Panc1 (cell line): ENCODE data around the gene CD40LG.

ENCODE experiments used
- POLR2AphosphoS5 ChIP-seq: IDR thresholded peaks from 2 replicates; pipeline ENCODE4 v1.6.1; 2012; ENCODE audit warnings: mild to moderate bottlenecking, low read depth, low read length, moderate library complexity
- REST ChIP-seq, 2 experiments: IDR thresholded peaks; 2 replicates each; pipeline ENCODE4 v1.6.1; 2011 to 2012; ENCODE audit warnings: low read depth in 2 of 2, control low read depth in 1 of 2, low read length in 1 of 2, mild to moderate bottlenecking in 1 of 2, moderate library complexity in 1 of 2; ENCODE audit not compliant: insufficient read depth in 1 of 2
- SIN3A ChIP-seq: IDR thresholded peaks from 2 replicates; pipeline ENCODE4 v1.6.1; 2012; ENCODE audit warnings: low read depth, mild to moderate bottlenecking, low read length, moderate library complexity, borderline replicate concordance; ENCODE audit not compliant: insufficient read depth
- TF ChIP-seq, protein P1 (sequence below): fragments of 450-650 bp; IDR thresholded peaks from 2 replicates; pipeline ENCODE4 v1.5.1; 2017; ENCODE audit warnings: mild to moderate bottlenecking

GRCh38 chrX:136647677-136648360 is at the start of gene CD40LG:
- TF ChIP-seq, protein P1, sequence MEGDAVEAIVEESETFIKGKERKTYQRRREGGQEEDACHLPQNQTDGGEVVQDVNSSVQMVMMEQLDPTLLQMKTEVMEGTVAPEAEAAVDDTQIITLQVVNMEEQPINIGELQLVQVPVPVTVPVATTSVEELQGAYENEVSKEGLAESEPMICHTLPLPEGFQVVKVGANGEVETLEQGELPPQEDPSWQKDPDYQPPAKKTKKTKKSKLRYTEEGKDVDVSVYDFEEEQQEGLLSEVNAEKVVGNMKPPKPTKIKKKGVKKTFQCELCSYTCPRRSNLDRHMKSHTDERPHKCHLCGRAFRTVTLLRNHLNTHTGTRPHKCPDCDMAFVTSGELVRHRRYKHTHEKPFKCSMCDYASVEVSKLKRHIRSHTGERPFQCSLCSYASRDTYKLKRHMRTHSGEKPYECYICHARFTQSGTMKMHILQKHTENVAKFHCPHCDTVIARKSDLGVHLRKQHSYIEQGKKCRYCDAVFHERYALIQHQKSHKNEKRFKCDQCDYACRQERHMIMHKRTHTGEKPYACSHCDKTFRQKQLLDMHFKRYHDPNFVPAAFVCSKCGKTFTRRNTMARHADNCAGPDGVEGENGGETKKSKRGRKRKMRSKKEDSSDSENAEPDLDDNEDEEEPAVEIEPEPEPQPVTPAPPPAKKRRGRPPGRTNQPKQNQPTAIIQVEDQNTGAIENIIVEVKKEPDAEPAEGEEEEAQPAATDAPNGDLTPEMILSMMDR, result no peak
- TF ChIP-seq POLR2AphosphoS5 (no peak), SIN3A (no peak), REST (IDR thresholded peaks at IDR 0.05; ENCODE audit: insufficient read depth in 1 of 2, low read depth in 2 of 2, low read length in 1 of 2) (no peak)
